CD14-positive monocyte (primary cell): ENCODE data around the gene TIRAP. TPM values are rescaled to one million over a fixed set of nuclear protein-coding genes. Genes with fewer than 3 reads are reported as not detected.

Experiments used
- DNase-seq, 3 donors: peaks; one replicate each; pipeline ENCODE4 v3.0.0-alpha.2; 2011 to 2022
- H2AFZ ChIP-seq: 2 replicates; pipeline ENCODE4 v1.6.0; 2012; ENCODE audit warnings: mild to moderate bottlenecking, low read depth, low read length, inconsistent platforms; ENCODE audit not compliant: insufficient read depth, poor library complexity, severe bottlenecking
- H3K27ac ChIP-seq, 2 donors: 1 replicate in 1 of 2; 2 replicates in 1 of 2; pipeline ENCODE4 v1.5.1; 2012 to 2013; ENCODE audit warnings: low read length in 2 of 2, control low read depth in 1 of 2, inconsistent platforms in 1 of 2, low read depth in 1 of 2, mild to moderate bottlenecking in 1 of 2
- H3K27me3 ChIP-seq, 2 donors: one replicate each; pipeline versions ENCODE4 v1.6.0 to v1.6.1; 2011 to 2013; ENCODE audit warnings: low read length in 2 of 2; ENCODE audit not compliant: control insufficient read depth in 2 of 2, insufficient read depth in 2 of 2
- H3K36me3 ChIP-seq, 2 donors: replicated peaks in 1 of 2; 1 replicate in 1 of 2; 2 replicates in 1 of 2; pipeline versions ENCODE4 v1.5.1 to v1.6.1; 2012 to 2013; ENCODE audit warnings: low read length in 2 of 2, control low read depth in 1 of 2, inconsistent platforms in 1 of 2, mild to moderate bottlenecking in 1 of 2; ENCODE audit not compliant: insufficient read depth in 2 of 2, control insufficient read depth in 1 of 2
- H3K4me1 ChIP-seq, 2 donors: 1 replicate in 1 of 2; 2 replicates in 1 of 2; pipeline versions ENCODE4 v1.5.1 to v1.6.1; 2012 to 2013; ENCODE audit warnings: low read length in 2 of 2, control low read depth in 1 of 2, inconsistent platforms in 1 of 2, mild to moderate bottlenecking in 1 of 2, moderate library complexity in 1 of 2; ENCODE audit not compliant: insufficient read depth in 2 of 2, control insufficient read depth in 1 of 2
- H3K4me2 ChIP-seq: replicated peaks from 2 replicates; pipeline ENCODE3; 2012; ENCODE audit warnings: low read length, moderate library complexity, mild to moderate bottlenecking; ENCODE audit not compliant: poor library complexity, severe bottlenecking; ENCODE audit errors: extremely low read depth
- H3K4me3 ChIP-seq, 3 experiments: fragments of 200-600 bp in 1 of 3; sonication (generic) in 1 of 3; replicated peaks in 1 of 3; 1 replicate in 2 of 3; 2 replicates in 1 of 3; pipeline ENCODE4 v1.5.1; 2011 to 2013; ENCODE audit warnings: low read length in 3 of 3, mild to moderate bottlenecking in 3 of 3, control low read depth in 2 of 3, low read depth in 2 of 3, inconsistent platforms in 1 of 3, moderate library complexity in 1 of 3
- H3K79me2 ChIP-seq: 2 replicates; pipeline ENCODE4 v1.6.0; 2012; ENCODE audit warnings: mild to moderate bottlenecking, control low read depth, inconsistent platforms, low read length, moderate library complexity; ENCODE audit not compliant: insufficient read depth
- H3K9ac ChIP-seq: 2 replicates; pipeline ENCODE4 v1.6.0; 2017; ENCODE audit warnings: low read length, mild to moderate bottlenecking; ENCODE audit not compliant: insufficient read depth, poor library complexity, severe bottlenecking
- H3K9me3 ChIP-seq, 2 donors: replicated peaks in 1 of 2; 1 replicate in 1 of 2; 2 replicates in 1 of 2; pipeline versions ENCODE4 v1.5.1 to v1.6.1; 2012 to 2013; ENCODE audit warnings: low read length in 2 of 2, control low read depth in 1 of 2; ENCODE audit not compliant: control insufficient read depth in 1 of 2, insufficient read depth in 1 of 2
- H4K20me1 ChIP-seq: 2 replicates; pipeline ENCODE4 v1.6.0; 2012; ENCODE audit warnings: mild to moderate bottlenecking, low read length, control low read depth, moderate library complexity; ENCODE audit not compliant: insufficient read depth
- H3K27ac Mint-ChIP-seq, 7 donors: one replicate each; pipeline ENCODE4 v1.8.0; 2020; ENCODE audit warnings: mild to moderate bottlenecking in 7 of 7, mixed read lengths in 7 of 7, moderate library complexity in 6 of 7, inconsistent platforms in 2 of 7
- H3K27me3 Mint-ChIP-seq, 3 donors: one replicate each; pipeline ENCODE4 v1.8.0; 2021 to 2022; ENCODE audit warnings: low read depth in 3 of 3, mild to moderate bottlenecking in 3 of 3, mixed read lengths in 3 of 3, moderate library complexity in 3 of 3, inconsistent platforms in 1 of 3
- H3K36me3 Mint-ChIP-seq, 2 donors: one replicate each; pipeline ENCODE4 v1.8.0; 2020; ENCODE audit warnings: mixed read lengths in 2 of 2, inconsistent platforms in 1 of 2, mild to moderate bottlenecking in 1 of 2
- H3K4me1 Mint-ChIP-seq: one replicate; pipeline ENCODE4 v1.8.0; 2020; ENCODE audit warnings: mild to moderate bottlenecking, mixed read lengths
- H3K4me3 Mint-ChIP-seq, 2 donors: one replicate each; pipeline ENCODE4 v1.8.0; 2020; ENCODE audit warnings: mild to moderate bottlenecking in 2 of 2, mixed read lengths in 2 of 2, moderate library complexity in 1 of 2
- H3K9me3 Mint-ChIP-seq, 7 donors: one replicate each; pipeline ENCODE4 v1.8.0; 2020 to 2022; ENCODE audit warnings: mixed read lengths in 7 of 7, mild to moderate bottlenecking in 6 of 7, moderate library complexity in 6 of 7, inconsistent platforms in 2 of 7
- WGBS: methylation state at CpG from one replicate; pipeline ENCODE4 v1.1.5; 2013; ENCODE audit warnings: missing lambda C conversion rate; ENCODE audit not compliant: insufficient coverage; 5-methylcytosine and 5-hydroxymethylcytosine counted together
- intact Hi-C, 2 donors: fragments of 100-400 bp; cut with micrococcal nuclease; formaldehyde crosslinking; loops; one replicate each; pipeline versions ENCODE4 v1.15.0 to v1.15.1; 2023
- polyA plus RNA-seq, 3 donors: library from polyadenylated mRNA; depleted of rRNA in 1 of 3; unstranded in 2 of 3; stranded (reverse) in 1 of 3; fragments of 300-500 nt in 2 of 3; fragments of >200 nt in 1 of 3; fragmentation: Illumina TruSeq in 2 of 3; gene quantifications; 1 replicate in 2 of 3; 2 replicates in 1 of 3; pipeline ENCODE4 v1.2.3, GENCODE V29; 2012 to 2021
- TF ChIP-seq, protein P1 (sequence below): fragments of 200-600 bp; IDR thresholded peaks from one replicate; pipeline ENCODE4 v1.8.0; 2022; ENCODE audit warnings: antibody characterized with exemption, mild to moderate bottlenecking

TIRAP gene
- polyA plus RNA-seq, 3 donors: 7.0 to 13.8 (median 11.1) TPM

DNA sequence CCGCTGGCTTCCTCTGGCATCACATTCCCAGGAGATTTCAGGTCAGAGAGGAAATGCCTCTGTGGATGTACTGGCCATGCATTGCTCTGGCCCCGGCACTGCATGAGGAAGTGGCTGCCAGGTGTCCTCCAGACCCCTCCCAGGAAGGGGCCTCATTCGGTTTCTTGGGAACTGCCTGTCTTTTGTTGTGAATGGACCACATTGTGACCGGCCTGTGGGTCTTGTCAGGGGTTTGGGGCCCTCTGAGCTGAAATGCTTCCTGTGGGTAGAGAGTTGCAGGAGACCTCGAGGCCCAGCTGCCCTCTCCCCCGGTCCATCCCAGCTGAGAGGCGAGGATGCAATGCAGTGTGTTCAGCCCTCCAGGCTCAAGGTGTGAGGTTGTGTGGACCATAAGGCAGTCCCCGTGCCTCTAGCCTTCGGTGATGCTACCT, 53.8 kb downstream of the TIRAP start:
- Histone ChIP-seq H3K27me3 (no peaks in the 10 kb centered on the region), H3K36me3 (peaks cover 47 to 79% of the 10 kb centered on the region in 2 donors), H3K4me2 (no peak overlapping the region), H3K9ac (no peak overlapping the region), H2AFZ (no peak overlapping the region), H4K20me1 (peaks cover 3% of the 10 kb centered on the region), H3K4me1 (peaks cover 19 to 20% of the 10 kb centered on the region in 2 donors), H3K79me2 (no peaks in the 10 kb centered on the region), H3K9me3 (no peaks in the 10 kb centered on the region), H3K4me3 (no peak overlapping the region), H3K27ac (no peak overlapping the region)
- TF ChIP-seq, protein P1, sequence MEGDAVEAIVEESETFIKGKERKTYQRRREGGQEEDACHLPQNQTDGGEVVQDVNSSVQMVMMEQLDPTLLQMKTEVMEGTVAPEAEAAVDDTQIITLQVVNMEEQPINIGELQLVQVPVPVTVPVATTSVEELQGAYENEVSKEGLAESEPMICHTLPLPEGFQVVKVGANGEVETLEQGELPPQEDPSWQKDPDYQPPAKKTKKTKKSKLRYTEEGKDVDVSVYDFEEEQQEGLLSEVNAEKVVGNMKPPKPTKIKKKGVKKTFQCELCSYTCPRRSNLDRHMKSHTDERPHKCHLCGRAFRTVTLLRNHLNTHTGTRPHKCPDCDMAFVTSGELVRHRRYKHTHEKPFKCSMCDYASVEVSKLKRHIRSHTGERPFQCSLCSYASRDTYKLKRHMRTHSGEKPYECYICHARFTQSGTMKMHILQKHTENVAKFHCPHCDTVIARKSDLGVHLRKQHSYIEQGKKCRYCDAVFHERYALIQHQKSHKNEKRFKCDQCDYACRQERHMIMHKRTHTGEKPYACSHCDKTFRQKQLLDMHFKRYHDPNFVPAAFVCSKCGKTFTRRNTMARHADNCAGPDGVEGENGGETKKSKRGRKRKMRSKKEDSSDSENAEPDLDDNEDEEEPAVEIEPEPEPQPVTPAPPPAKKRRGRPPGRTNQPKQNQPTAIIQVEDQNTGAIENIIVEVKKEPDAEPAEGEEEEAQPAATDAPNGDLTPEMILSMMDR: no peak
- Mint-ChIP-seq H3K36me3 (peaks cover 77 to 84% of the 10 kb centered on the region in 2 donors), H3K9me3 (no peaks in the 10 kb centered on the region), H3K27ac (peak overlapping the region in 4 of 7 donors; percentile 57 to 71 (median 66)), H3K4me3 (no peak overlapping the region), H3K27me3 (peaks cover 0 to 5% (median 3%) of the 10 kb centered on the region in 3 donors), H3K4me1 (peaks cover 32% of the 10 kb centered on the region)
- intact Hi-C loops: no loop called here
- WGBS: 22% methylated on average over 6 of the region's 9 CpGs
- no peak for DNase-seq

- peaks cover 0 to 5% (median 3%) of the 10 kb centered on the region in 3 donors for H3K27me3 Mint-ChIP-seq
- H3K4me1 ChIP-seq: peaks cover 23 to 24% of the 10 kb centered on the region in 2 donors
- H3K4me2 ChIP-seq: no peak overlapping the region
- no peak overlapping the region for H3K4me3 Mint-ChIP-seq
- no peaks in the 10 kb centered on the region for H3K9me3 ChIP-seq
- TF ChIP-seq, protein P1: no peak
- H3K79me2 ChIP-seq: no peaks in the 10 kb centered on the region
- H3K27ac Mint-ChIP-seq: peak overlapping the region in 1 of 7 donors; percentile 63
- H3K4me1 Mint-ChIP-seq: peaks cover 36% of the 10 kb centered on the region
- no peaks in the 10 kb centered on the region for H3K27me3 ChIP-seq
- H3K36me3 Mint-ChIP-seq: peaks cover 77 to 84% of the 10 kb centered on the region in 2 donors
- no peak overlapping the region for H2AFZ ChIP-seq
- no peaks in the 10 kb centered on the region for H3K9me3 Mint-ChIP-seq
- intact Hi-C loops: no loop called here
- no peak for DNase-seq
- H3K27ac ChIP-seq: no peak overlapping the region
- no peak overlapping the region for H3K4me3 ChIP-seq
- H4K20me1 ChIP-seq: peaks cover 3% of the 10 kb centered on the region
- H3K9ac ChIP-seq: no peak overlapping the region
- no CpG with 5 or more reads among the region's 4 CpGs for WGBS
- H3K36me3 ChIP-seq: peaks cover 43 to 79% of the 10 kb centered on the region in 2 donors
Measured at GRCh38 chr11:126337126-126337473, 54.2 kb downstream of the TIRAP start.
